Ishikawa (cell line): ENCODE measurements around the gene TTLL10.

Experiments
- CEBPB ChIP-seq: IDR thresholded peaks from 2 replicates; pipeline ENCODE4 v1.6.1; 2012
- CREB1 ChIP-seq: IDR thresholded peaks from 2 replicates; pipeline ENCODE4 v1.6.1; 2012; ENCODE audit warnings: low read depth
- EGR1 ChIP-seq: IDR thresholded peaks from 2 replicates; pipeline ENCODE4 v1.6.1; 2012
- EP300 ChIP-seq: IDR thresholded peaks from 2 replicates; pipeline ENCODE4 v1.6.1; 2012; ENCODE audit warnings: borderline replicate concordance
- FOXM1 ChIP-seq: IDR thresholded peaks from 2 replicates; pipeline ENCODE4 v1.6.1; 2012; ENCODE audit warnings: low read depth, borderline replicate concordance
- MAX ChIP-seq: IDR thresholded peaks from 2 replicates; pipeline ENCODE4 v1.6.1; 2012
- NFIC ChIP-seq: IDR thresholded peaks from 2 replicates; pipeline ENCODE4 v1.6.1; 2012
- RAD21 ChIP-seq: IDR thresholded peaks from 2 replicates; pipeline ENCODE4 v1.6.1; 2012; ENCODE audit warnings: low read depth
- REST ChIP-seq: IDR thresholded peaks from 2 replicates; pipeline ENCODE4 v1.6.1; 2012; ENCODE audit warnings: low read depth, mild to moderate bottlenecking
- TAF1 ChIP-seq: IDR thresholded peaks from 2 replicates; pipeline ENCODE4 v1.6.1; 2012; ENCODE audit warnings: low read depth, mild to moderate bottlenecking
- TCF12 ChIP-seq: IDR thresholded peaks from 2 replicates; pipeline ENCODE4 v1.6.1; 2012; ENCODE audit warnings: low read depth
- TEAD4 ChIP-seq: IDR thresholded peaks from 2 replicates; pipeline ENCODE4 v1.6.1; 2012
- USF1 ChIP-seq: IDR thresholded peaks from 2 replicates; pipeline ENCODE4 v1.6.1; 2012
- YY1 ChIP-seq: IDR thresholded peaks from 2 replicates; pipeline ENCODE4 v1.6.1; 2012; ENCODE audit warnings: low read depth
- ZBTB7A ChIP-seq: IDR thresholded peaks from 2 replicates; pipeline ENCODE4 v1.6.1; 2012; ENCODE audit warnings: low read depth

Gene TTLL10

GRCh38 chr1:1198423-1199140, 24.9 kb downstream of the TTLL10 start:
- no peak for TF ChIP-seq USF1
- TF ChIP-seq TAF1: no peak
- no peak for TF ChIP-seq EGR1
- TF ChIP-seq REST: no peak
- TF ChIP-seq RAD21: no peak
- no peak for TF ChIP-seq TCF12
- no peak for TF ChIP-seq CREB1
- TF ChIP-seq YY1: no peak
- TF ChIP-seq FOXM1: no peak
- TF ChIP-seq EP300: no peak
- no peak for TF ChIP-seq ZBTB7A

- TF ChIP-seq EGR1 (no peak), EP300 (no peak), REST (no peak), TAF1 (no peak), ZBTB7A (no peak), TCF12 (no peak), YY1 (no peak), CEBPB (no peak), CREB1 (no peak), USF1 (no peak), MAX (no peak)
Observed at GRCh38 chr1:1199141-1199960, 25.7 kb downstream of the TTLL10 start.

- TF ChIP-seq YY1 (no peak), MAX (no peak), RAD21 (no peak), REST (no peak), FOXM1 (no peak), NFIC (no peak), CEBPB (no peak), CREB1 (no peak), USF1 (no peak), TEAD4 (no peak), EP300 (no peak), EGR1 (no peak), TAF1 (no peak), ZBTB7A (no peak; the same call in 1 of the 2 replicates), TCF12 (no peak)
Observed at GRCh38 chr1:1199961-1200875, 26.5 kb downstream of the TTLL10 start.
